ENCODE measurements around the gene ZNF362.
A peak's percentile ranks its signal among the peaks of the same experiment; 100 is the strongest.

Gene ZNF362

DNA sequence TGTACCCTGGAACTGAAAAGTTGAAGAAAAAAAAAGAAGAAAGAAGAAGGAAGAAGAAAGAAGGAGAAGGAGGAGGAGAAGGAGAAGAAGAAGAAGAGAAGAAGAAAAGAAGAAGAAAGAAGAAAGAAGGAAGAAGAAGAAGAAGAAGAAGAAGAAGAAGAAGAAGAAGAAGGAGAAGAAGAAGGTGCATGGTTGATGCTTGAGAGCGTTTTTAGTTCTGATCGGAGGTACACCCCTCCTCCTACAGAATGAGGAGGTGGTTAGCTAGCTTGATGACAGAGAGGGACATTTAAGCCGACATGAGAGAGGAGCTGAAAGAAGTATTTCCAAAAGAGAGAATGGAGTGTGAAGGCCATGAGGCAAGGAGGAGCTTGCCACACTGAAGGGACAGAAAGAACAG is 5.6 kb upstream of the ZNF362 start:
- Histone ChIP-seq H3K27ac (ENCODE audit: low read depth, low read length) (no peak overlapping the region), H3K4me2 (ENCODE audit: low read length) (no peak overlapping the region), H3K4me1 (ENCODE audit: control insufficient read depth in 1 of 2, insufficient read depth in 2 of 2, low read length in 2 of 2) (peaks cover 12 to 16% of the 10 kb centered on the region in 2 experiments), H3K79me2 (ENCODE audit: control insufficient read depth, insufficient read depth, low read length, poor library complexity) (peaks cover 1% of the 10 kb centered on the region), H2AFZ (ENCODE audit: insufficient read depth, low read length, poor library complexity) (no peak overlapping the region), H2BK5ac (ENCODE audit: low read depth, low read length, poor library complexity) (no peak overlapping the region), H3K18ac (ENCODE audit: low read length) (no peak overlapping the region), H3K4ac (ENCODE audit: low read depth, low read length) (no peak overlapping the region), H4K91ac (ENCODE audit: low read depth, low read length) (no peak overlapping the region), H4K12ac (ENCODE audit: low read depth, low read length) (no peak overlapping the region), H3K23ac (ENCODE audit: low read length) (no peak overlapping the region), H3K79me1 (ENCODE audit: low read length) (peaks cover 4% of the 10 kb centered on the region), H3K27me3 (ENCODE audit: insufficient read depth, low read length) (no peaks in the 10 kb centered on the region), H3K36me3 (ENCODE audit: control insufficient read depth in 1 of 2, insufficient read depth in 2 of 2, low read length in 2 of 2) (no peaks in the 10 kb centered on the region), H2AK5ac (ENCODE audit: low read length) (no peak overlapping the region), H3K9ac (ENCODE audit: low read length) (no peak overlapping the region), H3K14ac (ENCODE audit: low read length) (no peak overlapping the region), H3K4me3 (ENCODE audit: low read depth, low read length) (no peak overlapping the region), H2BK12ac (ENCODE audit: low read length) (no peak overlapping the region), H4K8ac (ENCODE audit: low read depth, low read length) (no peak overlapping the region), H3K9me3 (ENCODE audit: insufficient read depth, low read depth, low read length) (peaks cover 1% of the 10 kb centered on the region), H2BK120ac (ENCODE audit: insufficient read depth, low read length, poor library complexity) (no peak overlapping the region)
- DNase-seq, result no peak
- no CpG with 5 or more reads among the region's 3 CpGs for WGBS (ENCODE audit: extremely low coverage, insufficient coverage, insufficient read length)

DNA sequence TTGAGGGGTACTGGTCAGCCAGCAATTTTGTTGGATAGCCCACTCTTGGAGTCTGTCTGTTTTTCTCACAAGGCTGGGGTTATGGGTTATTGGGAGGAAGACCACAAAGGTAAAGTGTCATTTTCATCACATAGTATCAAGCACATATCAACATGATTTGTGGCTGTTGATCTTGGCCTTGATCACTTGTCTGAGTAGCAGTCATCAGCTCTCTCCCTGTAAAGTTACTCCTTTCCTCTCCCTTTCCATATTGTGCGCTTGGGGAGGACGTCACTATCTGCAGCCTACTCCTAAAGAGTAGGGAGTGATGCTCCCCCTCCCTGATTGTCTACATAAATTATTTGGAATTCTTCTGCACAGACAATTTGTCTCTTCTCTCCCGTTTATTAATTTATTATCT is 1.8 kb upstream of the ZNF362 start:
- no peak overlapping the region for H3K4ac ChIP-seq (ENCODE audit: low read depth, low read length)
- no peak overlapping the region for H3K18ac ChIP-seq (ENCODE audit: low read length)

DNA sequence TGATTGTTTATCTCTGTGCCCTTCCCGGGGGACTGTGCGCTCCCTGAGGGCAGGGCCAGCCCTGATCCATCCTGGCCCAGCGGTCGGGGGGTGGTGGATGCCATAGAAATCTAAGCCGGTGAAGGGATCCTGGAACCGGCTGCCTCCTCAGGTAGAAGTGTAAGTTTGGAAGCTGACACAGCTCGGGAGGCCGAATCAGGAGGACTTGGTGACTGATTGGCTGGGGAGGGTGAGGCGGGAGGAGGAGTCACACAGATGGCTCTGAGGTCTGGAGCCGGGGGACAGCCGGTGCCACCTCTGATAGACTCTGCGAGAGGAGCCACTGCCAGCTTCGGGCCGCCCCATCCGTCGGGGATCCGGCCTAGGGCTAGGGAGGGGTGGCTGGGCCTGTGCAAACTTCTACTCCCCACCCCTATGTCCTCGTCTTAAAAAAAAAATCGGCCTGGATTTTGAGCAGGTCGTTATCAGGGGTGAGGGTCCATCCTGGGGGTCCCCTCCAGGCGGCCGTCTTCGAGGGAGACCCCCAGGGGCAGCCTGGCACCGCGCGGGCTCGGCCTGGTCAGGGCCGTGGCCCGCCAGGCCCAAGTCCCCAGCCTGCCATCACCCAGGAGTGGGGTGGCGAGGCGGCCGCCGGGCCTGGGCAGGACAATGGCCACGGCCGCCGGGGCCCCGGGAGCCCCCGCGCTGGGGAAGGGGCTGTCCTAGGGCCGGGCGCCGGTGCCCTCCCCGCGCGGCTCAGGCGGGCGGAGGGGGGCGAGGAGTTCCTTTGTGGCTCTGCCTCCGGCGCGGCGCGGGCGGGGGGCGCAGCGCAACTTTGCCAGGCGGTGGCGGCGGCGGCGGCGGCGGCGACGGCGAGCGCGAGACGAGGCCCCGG is 708 bp upstream of the ZNF362 start:
- peak; percentile 73 to 78 for DNase-seq
- Histone ChIP-seq H3K4ac (ENCODE audit: low read depth, low read length) (peak overlapping the region; percentile 53), H2AFZ (ENCODE audit: insufficient read depth, low read length, poor library complexity) (peak overlapping the region; percentile 72), H4K12ac (ENCODE audit: low read depth, low read length) (peak overlapping the region; percentile 69), H3K23ac (ENCODE audit: low read length) (no peak overlapping the region), H3K36me3 (ENCODE audit: control insufficient read depth in 1 of 2, insufficient read depth in 2 of 2, low read length in 2 of 2) (no peaks in the 10 kb centered on the region), H3K9me3 (ENCODE audit: insufficient read depth, low read depth, low read length) (peaks cover 1% of the 10 kb centered on the region), H4K8ac (ENCODE audit: low read depth, low read length) (peak overlapping the region; percentile 88), H3K79me1 (ENCODE audit: low read length) (peaks cover 25% of the 10 kb centered on the region), H3K4me2 (ENCODE audit: low read length) (peak overlapping the region; percentile 73), H3K79me2 (ENCODE audit: control insufficient read depth, insufficient read depth, low read length, poor library complexity) (peaks cover 19% of the 10 kb centered on the region), H2BK5ac (ENCODE audit: low read depth, low read length, poor library complexity) (peak overlapping the region; percentile 86), H2BK120ac (ENCODE audit: insufficient read depth, low read length, poor library complexity) (peak overlapping the region; percentile 85), H3K27me3 (ENCODE audit: insufficient read depth, low read length) (no peaks in the 10 kb centered on the region), H3K9ac (ENCODE audit: low read length) (peak overlapping the region; percentile 65), H4K91ac (ENCODE audit: low read depth, low read length) (peak overlapping the region; percentile 94), H3K4me1 (ENCODE audit: control insufficient read depth in 1 of 2, insufficient read depth in 2 of 2, low read length in 2 of 2) (peaks cover 17 to 20% of the 10 kb centered on the region in 2 experiments), H3K4me3 (ENCODE audit: low read depth, low read length) (peak overlapping the region; percentile 55), H2BK12ac (ENCODE audit: low read length) (peak overlapping the region; percentile 34), H2AK5ac (ENCODE audit: low read length) (peak overlapping the region; percentile 24), H3K14ac (ENCODE audit: low read length) (peak overlapping the region; percentile 87), H3K27ac (ENCODE audit: low read depth, low read length) (peak overlapping the region; percentile 88), H3K18ac (ENCODE audit: low read length) (peak overlapping the region; percentile 87)
- no CpG with 5 or more reads among the region's 70 CpGs for WGBS (ENCODE audit: extremely low coverage, insufficient coverage, insufficient read length)

More for the DNA sequence above, 1.8 kb upstream of the ZNF362 start:
- no peak overlapping the region for H3K4me2 ChIP-seq (ENCODE audit: low read length)
- DNase-seq, result no peak
- H3K36me3 ChIP-seq (ENCODE audit: control insufficient read depth in 1 of 2, insufficient read depth in 2 of 2, low read length in 2 of 2), result no peaks in the 10 kb centered on the region
- no peak overlapping the region for H3K14ac ChIP-seq (ENCODE audit: low read length)
- H3K4me1 ChIP-seq (ENCODE audit: control insufficient read depth in 1 of 2, insufficient read depth in 2 of 2, low read length in 2 of 2), result peaks cover 17 to 20% of the 10 kb centered on the region in 2 experiments
- peaks cover 19% of the 10 kb centered on the region for H3K79me2 ChIP-seq (ENCODE audit: control insufficient read depth, insufficient read depth, low read length, poor library complexity)
- no peak overlapping the region for H3K23ac ChIP-seq (ENCODE audit: low read length)
- no CpG with 5 or more reads among the region's 3 CpGs for WGBS (ENCODE audit: extremely low coverage, insufficient coverage, insufficient read length)
- H3K4me3 ChIP-seq (ENCODE audit: low read depth, low read length), result no peak overlapping the region
- H2AFZ ChIP-seq (ENCODE audit: insufficient read depth, low read length, poor library complexity), result no peak overlapping the region
- H2BK5ac ChIP-seq (ENCODE audit: low read depth, low read length, poor library complexity), result no peak overlapping the region
- H3K27ac ChIP-seq (ENCODE audit: low read depth, low read length), result no peak overlapping the region
- no peaks in the 10 kb centered on the region for H3K27me3 ChIP-seq (ENCODE audit: insufficient read depth, low read length)
- peaks cover 25% of the 10 kb centered on the region for H3K79me1 ChIP-seq (ENCODE audit: low read length)
- H4K91ac ChIP-seq (ENCODE audit: low read depth, low read length), result no peak overlapping the region
- H3K9ac ChIP-seq (ENCODE audit: low read length), result no peak overlapping the region
- H2BK120ac ChIP-seq (ENCODE audit: insufficient read depth, low read length, poor library complexity), result no peak overlapping the region
- H3K9me3 ChIP-seq (ENCODE audit: insufficient read depth, low read depth, low read length), result peaks cover 1% of the 10 kb centered on the region
- no peak overlapping the region for H4K12ac ChIP-seq (ENCODE audit: low read depth, low read length)
- no peak overlapping the region for H4K8ac ChIP-seq (ENCODE audit: low read depth, low read length)
- H2BK12ac ChIP-seq (ENCODE audit: low read length), result no peak overlapping the region
- H2AK5ac ChIP-seq (ENCODE audit: low read length), result no peak overlapping the region

DNA sequence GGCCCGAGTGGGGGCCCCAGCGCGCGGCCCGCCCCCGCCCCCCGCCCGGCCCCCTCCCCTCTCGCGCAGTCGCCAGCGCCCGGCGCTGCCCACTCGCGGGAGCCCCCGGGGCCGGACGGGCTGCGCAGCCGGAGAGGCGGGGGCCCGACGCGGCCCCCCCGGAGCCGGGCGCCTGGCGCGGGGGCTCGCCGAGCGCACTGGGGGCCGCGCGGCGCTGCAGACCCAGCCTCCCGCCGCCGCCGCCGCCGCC is 146 bp upstream of the ZNF362 start:
- no CpG with 5 or more reads among the region's 43 CpGs for WGBS (ENCODE audit: extremely low coverage, insufficient coverage, insufficient read length)

More for the DNA sequence above, 146 bp upstream of the ZNF362 start:
- H3K27me3 ChIP-seq (ENCODE audit: insufficient read depth, low read length), result no peaks in the 10 kb centered on the region
- no peak overlapping the region for H2AK5ac ChIP-seq (ENCODE audit: low read length)
- no peaks in the 10 kb centered on the region for H3K36me3 ChIP-seq (ENCODE audit: control insufficient read depth in 1 of 2, insufficient read depth in 2 of 2, low read length in 2 of 2)
- no peak overlapping the region for H3K18ac ChIP-seq (ENCODE audit: low read length)
- H2AFZ ChIP-seq (ENCODE audit: insufficient read depth, low read length, poor library complexity), result no peak overlapping the region
- H2BK5ac ChIP-seq (ENCODE audit: low read depth, low read length, poor library complexity), result peak overlapping the region; percentile 43
- H3K23ac ChIP-seq (ENCODE audit: low read length), result no peak overlapping the region
- H3K79me2 ChIP-seq (ENCODE audit: control insufficient read depth, insufficient read depth, low read length, poor library complexity), result peaks cover 19% of the 10 kb centered on the region
- H3K4me1 ChIP-seq (ENCODE audit: control insufficient read depth in 1 of 2, insufficient read depth in 2 of 2, low read length in 2 of 2), result peaks cover 17 to 20% of the 10 kb centered on the region in 2 experiments
- H3K14ac ChIP-seq (ENCODE audit: low read length), result no peak overlapping the region
- H2BK12ac ChIP-seq (ENCODE audit: low read length), result no peak overlapping the region
- H4K12ac ChIP-seq (ENCODE audit: low read depth, low read length), result no peak overlapping the region
- H3K79me1 ChIP-seq (ENCODE audit: low read length), result peaks cover 25% of the 10 kb centered on the region
- H4K8ac ChIP-seq (ENCODE audit: low read depth, low read length), result no peak overlapping the region
- H3K4me3 ChIP-seq (ENCODE audit: low read depth, low read length), result peak overlapping the region; percentile 78
- H2BK120ac ChIP-seq (ENCODE audit: insufficient read depth, low read length, poor library complexity), result no peak overlapping the region
- no peak overlapping the region for H3K4ac ChIP-seq (ENCODE audit: low read depth, low read length)
- H3K9me3 ChIP-seq (ENCODE audit: insufficient read depth, low read depth, low read length), result peaks cover 1% of the 10 kb centered on the region
- peak overlapping the region; percentile 76 for H4K91ac ChIP-seq (ENCODE audit: low read depth, low read length)
- no peak overlapping the region for H3K9ac ChIP-seq (ENCODE audit: low read length)
- peak overlapping the region; percentile 88 for H3K27ac ChIP-seq (ENCODE audit: low read depth, low read length)
- peak overlapping the region; percentile 85 for H3K4me2 ChIP-seq (ENCODE audit: low read length)
- DNase-seq, result no peak

Data from trophoblast cell (in vitro differentiated cells and primary cell).